SK-N-SH (cell line): ENCODE measurements around the gene DDC. TPM values are rescaled to one million over a fixed set of nuclear protein-coding genes. Genes with fewer than 3 reads are reported as not detected.

Source experiments
- CTCF ChIA-PET: fragments of 300-600, 350-600 bp; formaldehyde crosslinking; extraction: SDS; loops from one replicate; lab custom pipeline; 2021; lab: Yijun Ruan, JAX
- POLR2A ChIA-PET: fragments of 350-600 bp; sonication (Branson Sonifier 250); formaldehyde crosslinking; extraction: SDS; loops from one replicate; lab custom pipeline; 2020; ENCODE audit warnings: antibody characterized with exemption, inconsistent platforms; lab: Yijun Ruan, JAX
- DNase-seq: peaks from one replicate; pipeline ENCODE4 v3.0.0; 2012
- H2AFZ ChIP-seq: fragments of 200-600 bp; sonication (generic); 2 replicates; pipeline ENCODE4 v1.8.1; 2016; ENCODE audit warnings: antibody characterized with exemption, mild to moderate bottlenecking, low read depth
- H3F3A ChIP-seq: fragments of 200-600 bp; sonication (generic); replicated peaks from 2 replicates; pipeline ENCODE3; 2016; ENCODE audit warnings: antibody characterized with exemption, mild to moderate bottlenecking; ENCODE audit not compliant: insufficient read depth
- H3K27ac ChIP-seq, 2 experiments: fragments of 200-500 bp in 1 of 2; fragments of 200-600 bp in 1 of 2; sonication (Bioruptor generic) in 1 of 2; sonication (generic), shearing (Covaris generic) in 1 of 2; 2 replicates each; pipeline versions ENCODE4 v1.5.1 to v1.6.1; 2014 to 2016; ENCODE audit warnings: low read depth in 2 of 2, inconsistent platforms in 1 of 2, low read length in 1 of 2, mild to moderate bottlenecking in 1 of 2, mixed read lengths in 1 of 2
- H3K27me3 ChIP-seq: fragments of 200-600 bp; sonication (generic), shearing (Covaris generic); 2 replicates; pipeline ENCODE4 v1.6.1; 2016; ENCODE audit warnings: mixed run types; ENCODE audit not compliant: insufficient read depth
- H3K36me3 ChIP-seq, 2 experiments: fragments of 200-500 bp in 1 of 2; fragments of 200-600 bp in 1 of 2; sonication (Bioruptor generic) in 1 of 2; sonication (generic) in 1 of 2; replicated peaks in 1 of 2; 2 replicates each; pipeline versions ENCODE3 to v1.5.1; 2014 to 2016; ENCODE audit warnings: low read length in 1 of 2, mild to moderate bottlenecking in 1 of 2; ENCODE audit not compliant: insufficient read depth in 2 of 2, control insufficient read depth in 1 of 2
- H3K4me1 ChIP-seq, 2 experiments: fragments of 200-500 bp in 1 of 2; fragments of 200-600 bp in 1 of 2; sonication (Bioruptor generic) in 1 of 2; sonication (generic), shearing (Covaris generic) in 1 of 2; 2 replicates each; pipeline versions ENCODE4 v1.5.1 to v1.6.1; 2014 to 2016; ENCODE audit warnings: low read depth in 1 of 2, low read length in 1 of 2, mixed run types in 1 of 2; ENCODE audit not compliant: insufficient read depth in 2 of 2, control insufficient read depth in 1 of 2
- H3K4me2 ChIP-seq: fragments of 200-600 bp; sonication (generic), shearing (Covaris generic); 2 replicates; pipeline ENCODE4 v1.6.1; 2017; ENCODE audit warnings: mixed run types
- H3K4me3 ChIP-seq, 2 experiments: fragments of 200-500 bp in 1 of 2; fragments of 200-600 bp in 1 of 2; sonication (Bioruptor generic) in 1 of 2; sonication (generic), shearing (Covaris generic) in 1 of 2; 2 replicates each; pipeline versions ENCODE4 v1.5.1 to v1.8.1; 2014 to 2016; ENCODE audit warnings: low read depth in 2 of 2, inconsistent platforms in 1 of 2, low read length in 1 of 2, mild to moderate bottlenecking in 1 of 2, mixed read lengths in 1 of 2, moderate library complexity in 1 of 2
- H3K79me2 ChIP-seq: fragments of 200-600 bp; sonication (generic); 2 replicates; pipeline ENCODE4 v1.8.1; 2017; ENCODE audit warnings: mild to moderate bottlenecking; ENCODE audit not compliant: insufficient read depth
- H3K9ac ChIP-seq: fragments of 200-600 bp; sonication (generic); 2 replicates; pipeline ENCODE4 v1.6.1; 2017; ENCODE audit warnings: mixed run types
- H3K9me2 ChIP-seq: fragments of 200-600 bp; sonication (generic); 2 replicates; pipeline ENCODE4 v1.6.1; 2017; ENCODE audit warnings: mixed run types
- H3K9me3 ChIP-seq: fragments of 200-600 bp; sonication (generic); 2 replicates; pipeline ENCODE4 v1.6.1; 2017; ENCODE audit warnings: mixed run types, mild to moderate bottlenecking, moderate library complexity
- H4K20me1 ChIP-seq: fragments of 200-600 bp; sonication (generic); 2 replicates; pipeline ENCODE4 v1.6.1; 2017; ENCODE audit warnings: mild to moderate bottlenecking, mixed run types; ENCODE audit not compliant: insufficient read depth
- CHD2 ChIP-seq: fragments of 150-350 bp; IDR thresholded peaks from 2 replicates; pipeline ENCODE4 v1.6.1; 2018; ENCODE audit warnings: low read length; ENCODE audit not compliant: partially characterized antibody
- EP300 ChIP-seq, 2 experiments: IDR thresholded peaks; 2 replicates each; pipeline versions ENCODE4 v1.4.0 to v1.6.1; 2012; ENCODE audit warnings: borderline replicate concordance in 1 of 2, low read depth in 1 of 2, low read length in 1 of 2
- FOXJ3 ChIP-seq: sonication (generic); formaldehyde crosslinking; IDR thresholded peaks from 2 replicates; pipeline ENCODE4 v1.5.1; 2020; ENCODE audit warnings: mild to moderate bottlenecking, missing genetic modification reagents
- MEF2A ChIP-seq: IDR thresholded peaks from 2 replicates; pipeline ENCODE4 v1.4.0; 2012; ENCODE audit warnings: low read depth, borderline replicate concordance
- MXI1 ChIP-seq: IDR thresholded peaks from 2 replicates; pipeline ENCODE4 v1.6.1; 2012; ENCODE audit warnings: mild to moderate bottlenecking, low read depth, low read length, improper control_type of control experiment
- NFIC ChIP-seq: IDR thresholded peaks from 2 replicates; pipeline ENCODE4 v1.4.0; 2012; ENCODE audit warnings: borderline replicate concordance
- POLR2AphosphoS5 ChIP-seq: IDR thresholded peaks from 2 replicates; pipeline ENCODE4 v1.6.1; 2012; ENCODE audit warnings: low read depth, low read length
- RAD21 ChIP-seq: IDR thresholded peaks from 2 replicates; pipeline ENCODE4 v1.6.1; 2012; ENCODE audit warnings: mild to moderate bottlenecking, low read length
- RCOR1 ChIP-seq: fragments of 150-350 bp; IDR thresholded peaks from 2 replicates; pipeline ENCODE4 v1.6.1; 2017; ENCODE audit warnings: antibody characterized with exemption, low read length
- RFX5 ChIP-seq: IDR thresholded peaks from 2 replicates; pipeline ENCODE4 v1.6.1; 2012; ENCODE audit warnings: mild to moderate bottlenecking, improper control_type of control experiment, low read length
- RXRA ChIP-seq: IDR thresholded peaks from 2 replicates; pipeline ENCODE4 v1.4.0; 2012; ENCODE audit warnings: low read depth, mild to moderate bottlenecking, borderline replicate concordance
- WGBS: methylation state at CpG from one replicate; pipeline ENCODE4 v1.1.6; 2017; ENCODE audit warnings: low lambda C conversion rate; 5-methylcytosine and 5-hydroxymethylcytosine counted together
- polyA plus RNA-seq, 3 experiments: library from polyadenylated mRNA; depleted of rRNA; stranded (reverse); fragments of >200 nt; gene quantifications; 2 replicates each; pipeline ENCODE4 v1.2.3, GENCODE V29; 2012
- TF ChIP-seq, protein P1 (sequence below): IDR thresholded peaks from 2 replicates; pipeline ENCODE4 v1.6.1; 2012; ENCODE audit warnings: mild to moderate bottlenecking, low read depth, low read length, moderate library complexity
- TF ChIP-seq, protein P2 (sequence below): fragments of 150-350 bp; IDR thresholded peaks from 2 replicates; pipeline ENCODE4 v1.6.1; 2017; ENCODE audit warnings: antibody characterized with exemption, low read length, low read depth, borderline replicate concordance
- TF ChIP-seq, protein P3 (sequence below): IDR thresholded peaks from 2 replicates; pipeline ENCODE4; 2012
- TF ChIP-seq, protein P4 (sequence below): IDR thresholded peaks from 2 replicates; pipeline ENCODE4 v1.4.0; 2012; ENCODE audit warnings: low read depth
- TF ChIP-seq, protein P5 (sequence below): IDR thresholded peaks from 2 replicates; pipeline ENCODE4 v1.4.0; 2012; ENCODE audit warnings: low read depth, borderline replicate concordance

Gene DDC
- polyA plus RNA-seq, 1 of the 3 experiments (the other 2 are of a cell fraction), result 1.8 TPM

GRCh38 chr7:50422858-50423257, 142.3 kb downstream of the DDC start:
- Histone ChIP-seq H3K79me2 (no peaks in the 10 kb centered on the region), H3K4me3 (no peak overlapping the region), H3K27ac (no peak overlapping the region), H3K4me2 (no peak overlapping the region), H4K20me1 (no peaks in the 10 kb centered on the region), H3K36me3 (no peaks in the 10 kb centered on the region), H3K9me2 (no peaks in the 10 kb centered on the region), H2AFZ (no peak overlapping the region), H3K9me3 (no peaks in the 10 kb centered on the region), H3K9ac (no peak overlapping the region), H3K27me3 (no peaks in the 10 kb centered on the region), H3F3A (no peaks in the 10 kb centered on the region), H3K4me1 (peaks cover 0 to 33% of the 10 kb centered on the region in 2 experiments; a peak in 2 of 4 replicates)
- CTCF ChIA-PET, result interaction anchor here (1.1 to 18.1 kb wide), 4 partner anchors 46 to 257 kb away, joined by 3 to 353 read pairs (median 4); no protein-coding TSS in a partner anchor
- TF ChIP-seq MEF2A (no peak), EP300 (IDR thresholded peaks at IDR 0.05; ENCODE audit: borderline replicate concordance in 1 of 2, low read depth in 1 of 2, low read length in 1 of 2) (no peak), FOXJ3 (CRISPR knock-in tag) (no peak), POLR2AphosphoS5 (no peak), RXRA (no peak), MXI1 (no peak), RFX5 (no peak), NFIC (no peak)
- TF ChIP-seq, protein P1, sequence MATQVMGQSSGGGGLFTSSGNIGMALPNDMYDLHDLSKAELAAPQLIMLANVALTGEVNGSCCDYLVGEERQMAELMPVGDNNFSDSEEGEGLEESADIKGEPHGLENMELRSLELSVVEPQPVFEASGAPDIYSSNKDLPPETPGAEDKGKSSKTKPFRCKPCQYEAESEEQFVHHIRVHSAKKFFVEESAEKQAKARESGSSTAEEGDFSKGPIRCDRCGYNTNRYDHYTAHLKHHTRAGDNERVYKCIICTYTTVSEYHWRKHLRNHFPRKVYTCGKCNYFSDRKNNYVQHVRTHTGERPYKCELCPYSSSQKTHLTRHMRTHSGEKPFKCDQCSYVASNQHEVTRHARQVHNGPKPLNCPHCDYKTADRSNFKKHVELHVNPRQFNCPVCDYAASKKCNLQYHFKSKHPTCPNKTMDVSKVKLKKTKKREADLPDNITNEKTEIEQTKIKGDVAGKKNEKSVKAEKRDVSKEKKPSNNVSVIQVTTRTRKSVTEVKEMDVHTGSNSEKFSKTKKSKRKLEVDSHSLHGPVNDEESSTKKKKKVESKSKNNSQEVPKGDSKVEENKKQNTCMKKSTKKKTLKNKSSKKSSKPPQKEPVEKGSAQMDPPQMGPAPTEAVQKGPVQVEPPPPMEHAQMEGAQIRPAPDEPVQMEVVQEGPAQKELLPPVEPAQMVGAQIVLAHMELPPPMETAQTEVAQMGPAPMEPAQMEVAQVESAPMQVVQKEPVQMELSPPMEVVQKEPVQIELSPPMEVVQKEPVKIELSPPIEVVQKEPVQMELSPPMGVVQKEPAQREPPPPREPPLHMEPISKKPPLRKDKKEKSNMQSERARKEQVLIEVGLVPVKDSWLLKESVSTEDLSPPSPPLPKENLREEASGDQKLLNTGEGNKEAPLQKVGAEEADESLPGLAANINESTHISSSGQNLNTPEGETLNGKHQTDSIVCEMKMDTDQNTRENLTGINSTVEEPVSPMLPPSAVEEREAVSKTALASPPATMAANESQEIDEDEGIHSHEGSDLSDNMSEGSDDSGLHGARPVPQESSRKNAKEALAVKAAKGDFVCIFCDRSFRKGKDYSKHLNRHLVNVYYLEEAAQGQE, result no peak
- no peak for DNase-seq
- POLR2A ChIA-PET, result no interaction called here
- 62% methylated on average over 6 of the region's 6 CpGs for WGBS

GRCh38 chr7:50421043-50421442, 144.2 kb downstream of the DDC start:
- Histone ChIP-seq H3K4me3 (no peak overlapping the region), H4K20me1 (no peaks in the 10 kb centered on the region), H3K9me3 (no peaks in the 10 kb centered on the region), H3K36me3 (no peaks in the 10 kb centered on the region), H3K4me1 (peaks cover 0 to 33% of the 10 kb centered on the region in 2 experiments; a peak in 2 of 4 replicates), H3K79me2 (no peaks in the 10 kb centered on the region), H3K4me2 (no peak overlapping the region), H3K27ac (no peak overlapping the region), H3F3A (no peaks in the 10 kb centered on the region), H3K9ac (no peak overlapping the region), H2AFZ (no peak overlapping the region), H3K27me3 (no peaks in the 10 kb centered on the region), H3K9me2 (no peaks in the 10 kb centered on the region)
- DNase-seq, result no peak
- 13% methylated on average over 2 of the region's 3 CpGs for WGBS
- POLR2A ChIA-PET, result no interaction called here
- CTCF ChIA-PET, result interaction anchor here (1.3 to 18.1 kb wide), 8 partner anchors 8 to 740 kb away, joined by 4 to 353 read pairs (median 6); no protein-coding TSS in a partner anchor
- TF ChIP-seq RCOR1 (no peak), POLR2AphosphoS5 (no peak), MXI1 (no peak), RAD21 (no peak), CHD2 (no peak)
- TF ChIP-seq, protein P2, sequence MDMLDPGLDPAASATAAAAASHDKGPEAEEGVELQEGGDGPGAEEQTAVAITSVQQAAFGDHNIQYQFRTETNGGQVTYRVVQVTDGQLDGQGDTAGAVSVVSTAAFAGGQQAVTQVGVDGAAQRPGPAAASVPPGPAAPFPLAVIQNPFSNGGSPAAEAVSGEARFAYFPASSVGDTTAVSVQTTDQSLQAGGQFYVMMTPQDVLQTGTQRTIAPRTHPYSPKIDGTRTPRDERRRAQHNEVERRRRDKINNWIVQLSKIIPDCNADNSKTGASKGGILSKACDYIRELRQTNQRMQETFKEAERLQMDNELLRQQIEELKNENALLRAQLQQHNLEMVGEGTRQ, result no peak
- TF ChIP-seq, protein P3, sequence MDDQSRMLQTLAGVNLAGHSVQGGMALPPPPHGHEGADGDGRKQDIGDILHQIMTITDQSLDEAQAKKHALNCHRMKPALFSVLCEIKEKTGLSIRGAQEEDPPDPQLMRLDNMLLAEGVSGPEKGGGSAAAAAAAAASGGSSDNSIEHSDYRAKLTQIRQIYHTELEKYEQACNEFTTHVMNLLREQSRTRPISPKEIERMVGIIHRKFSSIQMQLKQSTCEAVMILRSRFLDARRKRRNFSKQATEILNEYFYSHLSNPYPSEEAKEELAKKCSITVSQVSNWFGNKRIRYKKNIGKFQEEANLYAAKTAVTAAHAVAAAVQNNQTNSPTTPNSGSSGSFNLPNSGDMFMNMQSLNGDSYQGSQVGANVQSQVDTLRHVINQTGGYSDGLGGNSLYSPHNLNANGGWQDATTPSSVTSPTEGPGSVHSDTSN, result no peak
- TF ChIP-seq, protein P4, sequence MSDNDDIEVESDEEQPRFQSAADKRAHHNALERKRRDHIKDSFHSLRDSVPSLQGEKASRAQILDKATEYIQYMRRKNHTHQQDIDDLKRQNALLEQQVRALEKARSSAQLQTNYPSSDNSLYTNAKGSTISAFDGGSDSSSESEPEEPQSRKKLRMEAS, result no peak
- TF ChIP-seq, protein P5, sequence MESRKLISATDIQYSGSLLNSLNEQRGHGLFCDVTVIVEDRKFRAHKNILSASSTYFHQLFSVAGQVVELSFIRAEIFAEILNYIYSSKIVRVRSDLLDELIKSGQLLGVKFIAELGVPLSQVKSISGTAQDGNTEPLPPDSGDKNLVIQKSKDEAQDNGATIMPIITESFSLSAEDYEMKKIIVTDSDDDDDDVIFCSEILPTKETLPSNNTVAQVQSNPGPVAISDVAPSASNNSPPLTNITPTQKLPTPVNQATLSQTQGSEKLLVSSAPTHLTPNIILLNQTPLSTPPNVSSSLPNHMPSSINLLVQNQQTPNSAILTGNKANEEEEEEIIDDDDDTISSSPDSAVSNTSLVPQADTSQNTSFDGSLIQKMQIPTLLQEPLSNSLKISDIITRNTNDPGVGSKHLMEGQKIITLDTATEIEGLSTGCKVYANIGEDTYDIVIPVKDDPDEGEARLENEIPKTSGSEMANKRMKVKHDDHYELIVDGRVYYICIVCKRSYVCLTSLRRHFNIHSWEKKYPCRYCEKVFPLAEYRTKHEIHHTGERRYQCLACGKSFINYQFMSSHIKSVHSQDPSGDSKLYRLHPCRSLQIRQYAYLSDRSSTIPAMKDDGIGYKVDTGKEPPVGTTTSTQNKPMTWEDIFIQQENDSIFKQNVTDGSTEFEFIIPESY, result no peak
